Karpas-422 (cell line): ENCODE measurements around the gene NOTUM. TPM values are rescaled to one million over a fixed set of nuclear protein-coding genes. Genes with fewer than 3 reads are reported as not detected.

Experiments used
- DNase-seq: peaks from one replicate; pipeline ENCODE4 v3.0.0-alpha.2; 2015
- H2AFZ ChIP-seq: fragments of 200-600 bp; sonication (generic); 2 replicates; pipeline ENCODE4 v1.6.1; 2014; ENCODE audit warnings: antibody characterized with exemption, low read length, mixed read lengths
- H3K27ac ChIP-seq: fragments of 200-600 bp; sonication (generic); 2 replicates; pipeline ENCODE4 v1.5.1; 2014; ENCODE audit warnings: mild to moderate bottlenecking, low read length, moderate library complexity
- H3K27me3 ChIP-seq: fragments of 200-600 bp; sonication (generic); 2 replicates; pipeline ENCODE4 v1.6.1; 2014; ENCODE audit warnings: low read length, mixed read lengths
- H3K36me3 ChIP-seq: fragments of 200-600 bp; sonication (generic); 2 replicates; pipeline ENCODE4 v1.6.1; 2014; ENCODE audit warnings: low read length, mixed read lengths; ENCODE audit not compliant: insufficient read depth
- H3K4me1 ChIP-seq: fragments of 200-600 bp; sonication (generic); 2 replicates; pipeline ENCODE4 v1.6.1; 2014; ENCODE audit warnings: mild to moderate bottlenecking, low read length, mixed read lengths
- H3K4me2 ChIP-seq: fragments of 200-600 bp; sonication (generic); 2 replicates; pipeline ENCODE4 v1.6.1; 2014; ENCODE audit warnings: low read length, low read depth, mild to moderate bottlenecking; ENCODE audit not compliant: poor library complexity, severe bottlenecking
- H3K4me3 ChIP-seq: fragments of 200-600 bp; sonication (generic); 2 replicates; pipeline ENCODE4 v1.5.1; 2014; ENCODE audit warnings: mild to moderate bottlenecking, antibody characterized with exemption, low read length, mixed read lengths
- H3K79me2 ChIP-seq: fragments of 200-600 bp; sonication (generic); 2 replicates; pipeline ENCODE4 v1.6.1; 2014; ENCODE audit warnings: mild to moderate bottlenecking, low read length, mixed read lengths
- H3K9ac ChIP-seq: fragments of 200-600 bp; sonication (generic); 2 replicates; pipeline ENCODE4 v1.6.0; 2014; ENCODE audit warnings: low read length
- H3K9me2 ChIP-seq: fragments of 200-600 bp; sonication (generic), shearing (Covaris generic); replicated peaks from 2 replicates; pipeline ENCODE4 v1.6.0; 2014; ENCODE audit warnings: mild to moderate bottlenecking, low read length, moderate library complexity; ENCODE audit not compliant: insufficient read depth
- H3K9me3 ChIP-seq: fragments of 300-700, 200-600 bp; sonication (generic); 2 replicates; pipeline ENCODE4 v1.6.1; 2014; ENCODE audit warnings: low read length, mixed read lengths
- H4K20me1 ChIP-seq: fragments of 200-600 bp; sonication (generic); 2 replicates; pipeline ENCODE4 v1.6.1; 2014; ENCODE audit warnings: mild to moderate bottlenecking, antibody characterized with exemption, low read length, low read depth; ENCODE audit not compliant: insufficient read depth
- total RNA-seq: library from RNA; depleted of rRNA; stranded (reverse); fragments of >200 nt; shearing (Covaris generic); gene quantifications from 2 replicates; pipeline ENCODE4 v1.2.3, GENCODE V29; 2014; ENCODE audit warnings: low replicate concordance

The NOTUM gene
- total RNA-seq, 1 experiment from 2014 or later, result not detected

- Histone ChIP-seq H3K27me3 (no peaks in the 10 kb centered on the region), H3K4me3 (no peak overlapping the region), H4K20me1 (no peaks in the 10 kb centered on the region), H3K79me2 (no peaks in the 10 kb centered on the region), H3K36me3 (no peaks in the 10 kb centered on the region), H3K9me3 (no peaks in the 10 kb centered on the region), H3K4me1 (no peaks in the 10 kb centered on the region), H3K9me2 (no peaks in the 10 kb centered on the region), H3K9ac (no peak overlapping the region), H3K27ac (no peak overlapping the region), H3K4me2 (no peak overlapping the region), H2AFZ (no peak overlapping the region)
- DNase-seq, result no peak
These were observed 37.2 kb upstream of the NOTUM start for GRCh38 chr17:81998212-81998611.

GRCh38 chr17:81996757-81997441, 35.9 kb upstream of the NOTUM start:
- H3K9ac ChIP-seq, result no peak overlapping the region
- H3K9me2 ChIP-seq, result no peaks in the 10 kb centered on the region
- no peak overlapping the region for H3K27ac ChIP-seq
- no peak for DNase-seq
- H3K9me3 ChIP-seq, result no peaks in the 10 kb centered on the region
- H2AFZ ChIP-seq, result no peak overlapping the region
- no peaks in the 10 kb centered on the region for H3K79me2 ChIP-seq
- no peak overlapping the region for H3K4me3 ChIP-seq
- H3K4me2 ChIP-seq, result no peak overlapping the region
- H3K27me3 ChIP-seq, result no peaks in the 10 kb centered on the region
- no peaks in the 10 kb centered on the region for H3K4me1 ChIP-seq
- H3K36me3 ChIP-seq, result no peaks in the 10 kb centered on the region
- no peaks in the 10 kb centered on the region for H4K20me1 ChIP-seq

GRCh38 chr17:81996232-81996756, 35.3 kb upstream of the NOTUM start:
- Histone ChIP-seq H4K20me1 (no peaks in the 10 kb centered on the region), H3K79me2 (no peaks in the 10 kb centered on the region), H3K9ac (no peak overlapping the region), H3K9me2 (no peaks in the 10 kb centered on the region), H3K4me3 (no peak overlapping the region), H3K4me2 (no peak overlapping the region), H3K36me3 (no peaks in the 10 kb centered on the region), H3K4me1 (no peaks in the 10 kb centered on the region), H3K27ac (no peak overlapping the region), H3K27me3 (no peaks in the 10 kb centered on the region), H2AFZ (no peak overlapping the region), H3K9me3 (no peaks in the 10 kb centered on the region)
- DNase-seq, result no peak

- H2AFZ ChIP-seq, result no peak overlapping the region
- H3K9me3 ChIP-seq, result no peaks in the 10 kb centered on the region
These were observed 34.7 kb upstream of the NOTUM start for GRCh38 chr17:81995463-81996231.

DNA sequence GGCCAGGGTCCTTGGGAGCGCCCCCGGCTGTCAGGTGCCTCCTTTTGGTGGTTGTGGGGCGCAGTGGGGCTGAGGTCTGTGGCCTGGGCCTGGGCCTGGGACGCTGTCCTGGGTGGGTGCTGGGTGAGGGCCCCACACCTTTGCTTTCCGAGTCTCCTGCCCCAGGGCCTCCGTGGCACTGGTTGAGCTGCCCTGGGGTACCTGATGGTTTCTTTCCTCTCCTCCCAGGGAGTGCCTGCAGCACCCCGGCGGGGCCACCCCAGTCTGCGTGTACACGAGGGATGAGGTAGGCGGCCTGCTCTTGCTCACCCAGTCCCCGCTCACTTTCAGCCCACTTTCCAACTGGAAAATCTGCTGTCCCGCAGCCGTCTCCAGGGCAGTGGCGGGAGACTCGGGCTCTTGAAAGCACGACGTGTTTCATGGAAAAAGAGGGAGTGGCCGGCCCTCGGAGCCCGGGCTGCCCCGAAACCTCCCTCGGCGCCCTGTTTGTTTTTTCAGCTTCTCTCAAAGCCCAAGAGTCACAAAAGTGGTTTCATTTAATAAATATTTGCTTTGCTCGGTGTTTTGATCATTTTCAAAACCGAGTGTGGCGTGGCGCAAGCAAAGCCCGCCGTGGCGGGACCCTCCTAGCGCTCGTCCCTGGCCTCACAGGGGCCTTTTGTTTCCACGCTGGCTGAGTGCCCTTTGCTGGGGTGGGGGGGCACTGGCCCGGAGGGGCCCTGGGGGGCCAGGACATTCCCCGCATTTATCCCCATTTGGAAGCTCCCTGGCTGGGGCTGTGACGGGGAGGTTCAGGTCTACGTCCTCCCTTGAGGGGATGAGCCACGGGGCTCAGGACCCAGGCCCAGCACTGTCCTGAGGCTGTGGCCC, 33.8 kb upstream of the NOTUM start:
- DNase-seq, result no peak
- H3K9me3 ChIP-seq, result no peaks in the 10 kb centered on the region
- no peaks in the 10 kb centered on the region for H3K27me3 ChIP-seq
- no peaks in the 10 kb centered on the region for H3K36me3 ChIP-seq
- H4K20me1 ChIP-seq, result no peaks in the 10 kb centered on the region
- no peaks in the 10 kb centered on the region for H3K79me2 ChIP-seq
- no peak overlapping the region for H3K4me2 ChIP-seq
- no peak overlapping the region for H3K27ac ChIP-seq
- H2AFZ ChIP-seq, result no peak overlapping the region
- no peaks in the 10 kb centered on the region for H3K4me1 ChIP-seq
- H3K9ac ChIP-seq, result no peak overlapping the region
- no peaks in the 10 kb centered on the region for H3K9me2 ChIP-seq
- H3K4me3 ChIP-seq, result no peak overlapping the region

More at GRCh38 chr17:81995463-81996231, 34.7 kb upstream of the NOTUM start:
- Histone ChIP-seq H3K4me2 (no peak overlapping the region), H3K9ac (no peak overlapping the region), H3K36me3 (no peaks in the 10 kb centered on the region), H3K4me3 (no peak overlapping the region), H3K27ac (no peak overlapping the region), H3K4me1 (no peaks in the 10 kb centered on the region), H3K27me3 (no peaks in the 10 kb centered on the region), H3K9me2 (no peaks in the 10 kb centered on the region), H4K20me1 (no peaks in the 10 kb centered on the region), H3K79me2 (no peaks in the 10 kb centered on the region)
- no peak for DNase-seq

- H3K36me3 ChIP-seq, result no peaks in the 10 kb centered on the region
- no peak overlapping the region for H3K4me3 ChIP-seq
- no peak overlapping the region for H3K4me2 ChIP-seq
- no peaks in the 10 kb centered on the region for H3K27me3 ChIP-seq
- no peaks in the 10 kb centered on the region for H3K9me3 ChIP-seq
- H3K79me2 ChIP-seq, result no peaks in the 10 kb centered on the region
- no peaks in the 10 kb centered on the region for H3K4me1 ChIP-seq
- H4K20me1 ChIP-seq, result no peaks in the 10 kb centered on the region
- no peak overlapping the region for H3K9ac ChIP-seq
- H2AFZ ChIP-seq, result no peak overlapping the region
- H3K27ac ChIP-seq, result no peak overlapping the region
- no peak for DNase-seq
- H3K9me2 ChIP-seq, result no peaks in the 10 kb centered on the region
These were observed 33.0 kb upstream of the NOTUM start for GRCh38 chr17:81993729-81994592.

- no peak for DNase-seq
- Histone ChIP-seq H3K9me2 (no peaks in the 10 kb centered on the region), H2AFZ (no peak overlapping the region), H3K9me3 (no peaks in the 10 kb centered on the region), H3K27ac (no peak overlapping the region), H4K20me1 (no peaks in the 10 kb centered on the region), H3K4me2 (no peak overlapping the region), H3K79me2 (no peaks in the 10 kb centered on the region), H3K4me3 (no peak overlapping the region), H3K27me3 (no peaks in the 10 kb centered on the region), H3K36me3 (no peaks in the 10 kb centered on the region), H3K9ac (no peak overlapping the region), H3K4me1 (no peaks in the 10 kb centered on the region)
These were observed 31.5 kb upstream of the NOTUM start for GRCh38 chr17:81992306-81993102.
